ENCODE results near the gene FARS2.

FARS2 gene

DNA sequence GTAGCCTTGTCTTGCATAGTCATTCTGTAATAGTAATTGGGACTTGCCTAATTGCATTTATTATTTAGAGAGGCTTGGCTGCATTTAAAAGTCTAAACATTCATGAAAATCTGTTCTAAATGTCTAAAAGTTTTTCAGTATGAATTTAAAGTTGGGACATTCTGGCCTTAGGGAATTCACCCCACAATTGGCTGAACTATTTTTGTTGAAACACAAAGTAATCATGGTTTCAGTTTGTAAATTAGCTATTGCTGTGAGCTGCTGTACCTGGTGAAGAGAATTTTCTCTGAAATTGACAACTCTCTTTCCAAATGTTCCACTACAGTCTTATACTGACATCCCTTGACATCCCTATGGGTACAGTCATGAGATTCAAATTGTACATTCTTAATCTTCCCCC lies 253.0 kb downstream of the FARS2 start:
- DNase-seq, result no peak

- no peak for DNase-seq
Measured at GRCh38 chr6:5515200-5515599, 253.9 kb downstream of the FARS2 start.

- no peak for DNase-seq
Measured at GRCh38 chr6:5516036-5516435, 254.7 kb downstream of the FARS2 start.

GRCh38 chr6:5517796-5518195 lies 256.5 kb downstream of the FARS2 start:
- DNase-seq, result peak; percentile 25

DNA sequence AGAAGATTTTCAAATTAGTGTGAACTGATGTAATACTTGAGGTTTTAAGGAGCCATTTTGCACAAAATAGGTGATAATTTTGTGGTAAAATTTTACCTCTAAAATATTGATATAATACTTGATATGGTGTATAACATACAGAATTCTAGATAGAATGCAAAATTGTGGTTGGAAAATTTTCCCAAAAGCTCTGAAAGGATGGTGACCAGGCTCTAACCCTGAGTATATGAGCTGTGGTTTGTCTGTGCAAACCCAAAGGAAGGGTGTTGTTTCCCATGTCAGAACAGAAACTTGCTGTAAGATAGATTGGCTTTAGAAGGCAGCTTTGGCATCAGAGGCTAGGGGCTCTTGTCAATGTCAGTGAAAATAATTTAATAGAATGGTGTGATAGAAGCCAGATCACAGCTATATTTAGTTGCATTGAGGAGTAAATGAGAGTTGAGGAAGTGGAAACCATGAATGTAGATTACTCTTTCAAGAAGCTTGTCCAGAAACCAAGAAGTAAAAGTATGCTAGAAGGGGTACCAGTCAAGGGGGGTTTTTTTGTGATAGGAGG lies 257.7 kb downstream of the FARS2 start:
- DNase-seq, result no peak

- no peak for DNase-seq
Measured at GRCh38 chr6:5520796-5521195, 259.5 kb downstream of the FARS2 start.

DNA sequence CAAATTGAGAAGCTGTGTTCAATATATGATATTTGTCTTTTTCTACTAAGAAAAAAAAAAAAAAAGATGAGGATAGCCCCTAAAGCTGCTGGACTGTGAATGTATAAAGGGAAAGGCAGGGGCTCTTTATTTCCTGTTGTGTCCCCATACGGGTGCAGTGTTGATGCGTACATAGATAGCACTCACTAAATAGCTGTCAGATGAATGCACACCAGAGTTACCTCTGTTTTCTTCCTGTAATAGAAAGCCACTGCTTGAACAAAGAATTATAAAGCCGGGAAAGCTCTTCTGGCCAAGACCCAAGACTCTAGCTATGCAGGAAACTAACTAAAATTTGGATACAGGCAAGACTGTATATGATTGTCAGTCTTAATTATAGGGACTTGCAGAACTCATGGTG lies 260.0 kb downstream of the FARS2 start:
- peak; percentile 68 for DNase-seq

- DNase-seq, result no peak
Measured at GRCh38 chr6:5522147-5522546, 260.8 kb downstream of the FARS2 start.

GRCh38 chr6:5524110-5524509 lies 262.8 kb downstream of the FARS2 start:
- no peak for DNase-seq

GRCh38 chr6:5525209-5525608 lies 263.9 kb downstream of the FARS2 start:
- no peak for DNase-seq

- no peak for DNase-seq
Measured at GRCh38 chr6:5529015-5529414, 267.7 kb downstream of the FARS2 start.

- DNase-seq, result peak; percentile 23
Measured at GRCh38 chr6:5529733-5530132, 268.4 kb downstream of the FARS2 start.

- DNase-seq, result no peak
Measured at GRCh38 chr6:5531161-5531560, 269.8 kb downstream of the FARS2 start.

GRCh38 chr6:5531853-5532375 lies 270.6 kb downstream of the FARS2 start:
- DNase-seq, result no peak

GRCh38 chr6:5532941-5533340 lies 271.6 kb downstream of the FARS2 start:
- DNase-seq, result no peak

GRCh38 chr6:5534643-5535042 lies 273.3 kb downstream of the FARS2 start:
- DNase-seq, result no peak

DNA sequence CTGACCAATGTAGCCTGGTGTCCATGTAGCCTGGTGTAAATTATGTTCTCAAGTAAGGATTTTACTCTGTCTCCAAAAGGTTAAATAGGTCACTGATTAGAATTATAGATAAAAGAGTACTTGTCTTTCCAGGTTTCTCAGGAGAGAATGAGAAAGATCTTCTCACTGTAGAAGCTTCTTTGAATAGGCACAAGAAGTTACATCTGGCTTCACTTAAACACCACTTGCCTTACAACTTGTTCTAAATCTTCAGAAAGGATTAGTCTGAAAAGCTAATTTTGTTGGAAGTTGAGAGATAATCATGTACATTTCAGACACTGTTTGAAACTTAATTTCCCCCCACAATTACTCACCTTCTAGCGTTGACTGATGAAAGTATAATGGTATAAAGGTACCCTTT lies 275.3 kb downstream of the FARS2 start:
- no peak for DNase-seq

- no peak for DNase-seq
Measured at GRCh38 chr6:5537132-5537531, 275.8 kb downstream of the FARS2 start.

DNA sequence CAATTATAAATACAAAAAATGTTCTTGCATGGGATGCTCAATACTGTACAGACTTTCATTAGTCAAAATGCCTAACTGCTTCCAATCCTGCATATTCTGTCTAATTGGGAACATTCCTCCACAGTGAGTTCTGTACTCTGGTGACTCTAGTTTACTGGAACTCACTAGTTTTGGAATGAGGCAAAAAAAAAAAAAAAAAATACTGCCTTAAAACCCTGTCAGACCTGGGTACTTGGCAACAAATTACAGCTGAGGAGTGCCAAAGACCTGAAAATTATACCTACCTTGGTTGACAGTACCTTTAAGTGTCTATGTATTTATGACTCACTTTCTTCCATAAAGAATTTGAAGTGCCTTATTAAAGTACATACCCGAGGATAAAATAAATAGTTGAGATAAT lies 276.7 kb downstream of the FARS2 start:
- DNase-seq, result no peak

DNA sequence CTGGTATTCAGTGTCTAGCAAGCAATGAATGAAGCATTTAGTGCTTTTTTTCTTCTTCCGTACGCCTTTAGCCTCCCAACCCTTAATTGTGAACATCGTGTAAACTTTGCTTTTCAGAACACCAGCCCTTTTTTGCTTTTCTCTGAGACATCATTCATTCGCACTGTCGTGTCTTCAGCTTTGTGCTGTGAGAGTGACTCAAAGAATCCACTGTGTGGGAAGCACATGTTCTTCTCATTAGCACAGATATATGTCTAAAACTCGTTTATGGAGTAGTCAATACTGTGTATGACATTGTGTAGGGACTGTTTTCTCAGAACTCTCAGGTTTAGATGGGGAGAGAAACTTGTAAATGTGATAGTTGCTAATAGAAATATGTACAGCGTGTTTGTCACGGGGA lies 279.1 kb downstream of the FARS2 start:
- no peak for DNase-seq

DNA sequence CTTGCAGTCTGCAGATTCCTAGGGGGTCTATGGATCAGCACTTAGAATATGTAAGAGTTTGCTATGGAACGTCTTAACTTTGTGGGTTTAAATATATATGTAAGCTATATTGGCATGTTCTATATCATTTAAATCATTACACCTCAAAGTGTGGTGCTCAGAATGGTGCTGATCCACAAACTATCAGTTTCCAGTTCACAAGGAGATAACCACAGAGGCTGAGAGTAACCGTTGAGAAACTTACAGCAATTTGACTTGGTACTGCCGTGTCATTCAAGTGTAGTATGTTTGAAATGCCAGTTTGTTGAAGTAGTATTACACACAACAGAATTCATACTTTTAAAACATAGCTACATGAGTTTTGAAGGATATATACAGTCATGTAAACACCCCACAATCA lies 279.7 kb downstream of the FARS2 start:
- no peak for DNase-seq

DNA sequence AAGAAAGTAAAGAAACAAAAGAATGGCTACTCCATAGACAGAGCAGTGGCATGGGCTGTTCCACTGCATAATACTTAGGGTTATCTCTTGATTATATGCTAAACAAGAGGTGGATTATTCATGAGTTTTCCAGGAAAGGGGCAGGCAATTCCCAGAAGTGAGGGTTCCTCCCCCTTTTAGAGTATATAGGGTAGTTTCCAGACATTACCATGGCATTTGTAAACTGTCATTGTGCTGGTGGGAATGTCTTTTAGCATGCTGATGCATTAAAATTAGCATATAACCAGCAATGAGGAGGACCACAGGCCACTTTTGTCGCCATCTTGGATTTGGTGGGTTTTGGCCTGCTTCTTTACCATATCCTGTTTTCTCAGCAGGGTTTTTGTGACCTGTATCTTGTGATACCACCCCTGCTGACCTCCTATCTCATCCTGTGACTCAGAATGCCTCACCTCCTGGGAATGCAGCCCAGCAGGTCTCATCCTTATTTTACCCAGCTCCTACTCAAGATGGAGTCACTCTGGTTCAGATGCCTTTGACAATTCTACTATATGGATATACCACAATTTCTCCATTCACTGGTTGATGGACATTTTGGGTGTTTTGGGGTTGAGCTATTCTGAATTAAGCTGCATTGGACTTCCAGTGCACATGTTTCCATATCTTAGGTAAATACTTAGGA lies 280.6 kb downstream of the FARS2 start:
- no peak for DNase-seq

- no peak for DNase-seq
Measured at GRCh38 chr6:5547556-5547955, 286.2 kb downstream of the FARS2 start.

DNA sequence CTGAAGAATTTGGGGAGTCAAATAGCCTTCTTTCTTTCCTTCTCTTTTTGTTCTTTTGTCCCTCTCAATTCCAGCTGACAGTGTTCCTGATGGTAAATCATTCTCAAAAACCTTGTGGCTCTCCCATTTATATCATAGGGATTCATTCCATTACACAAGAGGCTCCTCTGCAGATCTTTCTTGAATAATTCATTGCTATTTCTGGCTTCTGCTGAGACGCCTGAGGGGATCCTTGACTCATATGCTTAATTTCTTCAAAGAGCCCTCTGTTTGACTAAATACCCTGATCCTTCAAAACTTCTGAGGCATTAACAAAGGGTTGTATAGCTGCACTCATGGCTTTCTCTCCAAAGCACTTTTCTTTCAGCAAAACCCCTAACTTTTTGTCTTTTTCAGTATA lies 289.3 kb downstream of the FARS2 start:
- DNase-seq, result no peak

GRCh38 chr6:5552243-5552642 lies 290.9 kb downstream of the FARS2 start:
- DNase-seq, result no peak
